ENCODE data around the gene ENSA. TPM values are rescaled to one million over a fixed set of nuclear protein-coding genes. Genes with fewer than 3 reads are reported as not detected.
"Not testable (repeated sequence)": the region's sequence is repeated elsewhere in the genome, so short reads cannot be mapped to it uniquely, and the experiment has no call there.

The ENSA gene
- total and polyA plus RNA-seq, 2 experiments from 2014 or later, result 114 to 200 TPM

DNA sequence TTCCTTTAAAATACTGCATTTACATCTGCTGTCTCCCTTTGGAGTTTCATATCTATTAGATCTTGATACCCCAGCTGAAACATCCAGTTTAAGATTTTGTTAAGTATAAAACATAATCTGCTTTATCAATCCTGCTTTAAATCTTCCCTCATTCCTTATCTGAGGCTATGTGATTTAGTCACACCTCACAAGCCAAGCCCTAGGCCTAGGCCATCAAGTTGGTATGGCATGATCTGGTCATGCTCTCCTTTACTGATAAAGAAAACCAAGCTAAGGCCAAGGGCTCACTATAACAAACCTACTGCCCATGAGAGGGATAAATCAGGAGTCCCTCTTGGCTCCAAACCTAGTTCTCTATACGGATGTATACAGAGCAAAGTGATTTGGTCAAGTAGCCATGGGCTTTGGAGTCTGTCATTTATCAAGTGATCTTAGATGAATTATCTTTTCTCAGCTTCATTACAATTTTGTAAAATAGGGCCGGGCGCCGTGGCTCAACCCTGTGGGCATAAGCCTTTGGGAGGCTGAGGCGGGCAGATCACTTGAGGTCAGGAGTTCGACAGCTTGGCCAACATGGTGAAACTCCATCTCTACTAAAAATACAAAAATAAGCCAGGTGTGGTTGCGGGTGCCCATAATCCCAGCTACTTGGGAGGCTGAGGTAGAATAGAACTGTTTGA, 22.8 kb downstream of the ENSA start (continued):
- TF ChIP-seq POLR2AphosphoS5 (IDR thresholded peaks at IDR 0.05; ENCODE audit: low read depth) (no peak), JUNB (IDR thresholded peaks at IDR 0.05; ENCODE audit: unreplicated experiment) (no peak), CREB1 (CRISPR knock-in tag; IDR thresholded peaks at IDR 0.05; ENCODE audit: low read depth) (no peak), ZNF462 (CRISPR knock-in tag; IDR thresholded peaks at IDR 0.05) (no peak), ZNF114 (CRISPR knock-in tag; IDR thresholded peaks at IDR 0.05) (no peak), ETS1 (IDR thresholded peaks at IDR 0.05) (no peak), EZH2phosphoT487 (IDR thresholded peaks at IDR 0.05; ENCODE audit: unreplicated experiment) (no peak)

DNA sequence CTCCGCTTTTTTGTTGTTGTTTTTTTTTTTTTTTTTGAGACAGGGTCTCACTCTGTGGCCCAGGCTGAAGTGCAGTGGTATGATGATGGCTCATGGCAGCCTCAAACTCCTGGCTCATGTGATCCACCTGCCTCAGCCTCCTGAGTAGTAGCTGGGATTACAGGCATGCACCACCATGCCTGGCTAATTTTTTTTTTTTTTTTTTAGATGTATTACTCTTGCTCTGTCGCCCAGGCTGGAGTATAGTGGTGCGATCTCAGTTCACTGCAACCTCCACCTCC, 24.0 kb downstream of the ENSA start:
- not testable (repeated sequence) for H3K27me3 ChIP-seq (ENCODE audit: insufficient read depth); DNase-seq (ENCODE audit: low spot score); H3K79me2 ChIP-seq (replicated peaks; ENCODE audit: insufficient read depth); ATAC-seq; H3K9me3 Mint-ChIP-seq; H3K9me2 ChIP-seq (ENCODE audit: insufficient read depth); H3K4me3 ChIP-seq; H4K20me1 ChIP-seq (replicated peaks; ENCODE audit: insufficient read depth); H3K27me3 Mint-ChIP-seq (ENCODE audit: insufficient read depth, low read depth, poor library complexity); H3K4me2 ChIP-seq; H3K36me3 ChIP-seq (ENCODE audit: insufficient read depth); H3K36me3 Mint-ChIP-seq (ENCODE audit: low read depth); H2AFZ ChIP-seq; H3F3A ChIP-seq (replicated peaks; ENCODE audit: low read depth); H3K4me3 Mint-ChIP-seq
- peaks cover 20% of the 10 kb centered on the region for H3K4me1 Mint-ChIP-seq
- Histone ChIP-seq H3K4me1 (ENCODE audit: insufficient read depth) (peaks cover 16% of the 10 kb centered on the region), H3K27ac (ENCODE audit: low read depth) (peak overlapping the region; percentile 84)
- H3K27ac Mint-ChIP-seq, result peak overlapping the region; percentile 98; the same call in 1 of the 2 replicates
